Sigmoid colon (tissue), 4 donors: ENCODE results near the gene MRPL48.

Experiments used
- EP300 ChIP-seq, 4 donors: sonication (generic); formaldehyde crosslinking; IDR thresholded peaks; one replicate each; pipeline ENCODE4 v1.6.1; 2017; ENCODE audit warnings: antibody characterized with exemption in 4 of 4
- POLR2A ChIP-seq, 2 donors: fragments of 450-650 bp; IDR thresholded peaks; one replicate each; pipeline ENCODE4 v1.6.1; 2016; ENCODE audit warnings: antibody characterized with exemption in 2 of 2, mild to moderate bottlenecking in 2 of 2, moderate library complexity in 2 of 2
- POLR2AphosphoS5 ChIP-seq, 4 donors: sonication (generic); formaldehyde crosslinking; IDR thresholded peaks; one replicate each; pipeline ENCODE4 v1.6.1; 2017; ENCODE audit warnings: antibody characterized with exemption in 4 of 4
- TF ChIP-seq, protein P1 (sequence below), 4 experiments: fragments of 450-650 bp in 3 of 4; fragments of 200-600 bp in 1 of 4; IDR thresholded peaks; one replicate each; pipeline ENCODE4 v1.5.1; 2016 to 2019; ENCODE audit warnings: antibody characterized with exemption in 4 of 4, mild to moderate bottlenecking in 3 of 4, moderate library complexity in 2 of 4

DNA sequence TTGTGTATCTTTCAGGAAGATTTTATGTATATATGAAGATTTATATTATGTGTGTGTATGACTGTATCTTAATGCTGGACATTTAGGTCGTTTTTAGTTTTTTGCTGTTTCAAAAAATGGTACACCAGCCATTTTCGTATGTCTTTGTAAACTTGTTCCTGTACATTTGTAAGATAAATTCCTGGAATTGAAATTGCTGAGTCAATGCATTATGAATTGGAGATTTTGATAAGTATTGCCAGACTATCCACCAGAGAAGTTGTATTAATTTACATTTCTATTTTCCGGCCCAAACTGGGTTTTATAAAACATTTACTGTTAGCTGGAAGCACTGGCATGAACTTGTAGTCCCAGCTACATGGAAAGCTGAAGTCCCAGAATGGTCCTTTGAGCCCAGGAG is 24.6 kb downstream of the MRPL48 start:
- TF ChIP-seq, protein P1, sequence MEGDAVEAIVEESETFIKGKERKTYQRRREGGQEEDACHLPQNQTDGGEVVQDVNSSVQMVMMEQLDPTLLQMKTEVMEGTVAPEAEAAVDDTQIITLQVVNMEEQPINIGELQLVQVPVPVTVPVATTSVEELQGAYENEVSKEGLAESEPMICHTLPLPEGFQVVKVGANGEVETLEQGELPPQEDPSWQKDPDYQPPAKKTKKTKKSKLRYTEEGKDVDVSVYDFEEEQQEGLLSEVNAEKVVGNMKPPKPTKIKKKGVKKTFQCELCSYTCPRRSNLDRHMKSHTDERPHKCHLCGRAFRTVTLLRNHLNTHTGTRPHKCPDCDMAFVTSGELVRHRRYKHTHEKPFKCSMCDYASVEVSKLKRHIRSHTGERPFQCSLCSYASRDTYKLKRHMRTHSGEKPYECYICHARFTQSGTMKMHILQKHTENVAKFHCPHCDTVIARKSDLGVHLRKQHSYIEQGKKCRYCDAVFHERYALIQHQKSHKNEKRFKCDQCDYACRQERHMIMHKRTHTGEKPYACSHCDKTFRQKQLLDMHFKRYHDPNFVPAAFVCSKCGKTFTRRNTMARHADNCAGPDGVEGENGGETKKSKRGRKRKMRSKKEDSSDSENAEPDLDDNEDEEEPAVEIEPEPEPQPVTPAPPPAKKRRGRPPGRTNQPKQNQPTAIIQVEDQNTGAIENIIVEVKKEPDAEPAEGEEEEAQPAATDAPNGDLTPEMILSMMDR (IDR thresholded peaks at IDR 0.05) = no peak
- TF ChIP-seq POLR2A (IDR thresholded peaks at IDR 0.05) = no peak
- no peak for TF ChIP-seq POLR2AphosphoS5 (IDR thresholded peaks at IDR 0.05)
- TF ChIP-seq EP300 (IDR thresholded peaks at IDR 0.05) = no peak
